Activated CD4-positive, alpha-beta T cell treated with anti-CD3 and anti-CD28 coated beads, Interleukin-2, amount 50 U/mL, for 48 hours (primary cell): ENCODE data around the gene ANAPC2.

Source experiments
- DNase-seq, 2 experiments: peaks; one replicate each; pipeline ENCODE4 v3.0.0-alpha.2; 2020

Gene ANAPC2

GRCh38 chr9:137172901-137173795, 15.2 kb downstream of the ANAPC2 start:
- no peak for DNase-seq

- no peak for DNase-seq
Observed at GRCh38 chr9:137171149-137171900, 17.0 kb downstream of the ANAPC2 start.

GRCh38 chr9:137170486-137171148, 17.7 kb downstream of the ANAPC2 start:
- DNase-seq: no peak

GRCh38 chr9:137169896-137170358, 18.4 kb downstream of the ANAPC2 start, which contains the start of gene LRRC26:
LRRC26 (minus strand) TSS chr9:137170051; CDS start chr9:137169943, 108 bp downstream.
- DNase-seq: no peak

DNA sequence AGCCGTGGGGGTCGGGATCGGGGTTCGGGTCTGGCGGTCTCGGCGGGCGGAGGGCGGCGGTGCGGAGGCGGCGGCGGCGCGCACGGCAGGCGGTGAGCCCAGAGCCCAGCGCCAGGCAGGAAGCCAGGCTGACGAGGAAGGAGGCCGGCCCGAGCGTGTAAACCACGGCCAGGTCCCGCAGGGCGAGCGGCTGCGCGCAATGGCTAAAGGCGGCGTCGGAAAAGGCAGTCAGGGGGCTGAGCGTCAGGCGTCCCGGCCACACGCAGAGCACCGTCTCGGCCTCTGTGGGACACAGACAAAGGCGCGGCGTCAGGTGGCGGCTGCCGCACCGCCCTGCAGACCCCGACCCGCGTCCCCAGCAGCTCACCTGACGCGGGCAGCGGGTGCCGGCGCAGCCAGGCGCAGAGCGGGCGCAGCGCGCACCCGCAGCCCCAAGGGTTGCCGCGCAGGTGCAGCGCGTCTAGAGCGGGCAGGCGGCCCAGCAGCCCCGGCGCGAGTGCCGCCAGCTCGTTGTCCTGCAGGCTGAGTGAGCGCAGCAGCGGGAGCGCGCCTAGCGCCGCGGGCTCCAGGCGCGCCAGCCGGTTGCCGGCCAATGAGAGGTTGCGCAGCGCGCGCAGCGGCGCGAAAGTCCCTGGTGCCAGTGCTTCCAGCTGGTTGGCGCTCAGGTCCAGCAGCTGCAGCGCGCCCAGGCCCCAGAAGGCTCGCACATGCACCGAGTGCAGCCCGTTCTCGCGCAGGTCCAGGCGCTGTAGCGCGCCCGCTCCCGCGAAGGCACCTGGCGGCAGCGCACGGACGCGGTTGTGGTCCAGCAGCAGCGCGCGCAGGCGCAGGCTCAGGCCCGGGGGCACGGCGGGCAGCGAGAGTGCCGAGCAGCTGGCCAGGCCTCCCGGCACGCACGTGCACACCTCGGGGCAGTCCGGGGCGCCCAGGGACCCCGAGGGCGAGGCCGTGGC, 19.2 kb downstream of the ANAPC2 start:
- peak in 1 of 2 experiments; percentile 39 for DNase-seq

GRCh38 chr9:137168573-137168903, 19.8 kb downstream of the ANAPC2 start:
- DNase-seq: peak in 1 of 2 experiments; percentile 30

DNA sequence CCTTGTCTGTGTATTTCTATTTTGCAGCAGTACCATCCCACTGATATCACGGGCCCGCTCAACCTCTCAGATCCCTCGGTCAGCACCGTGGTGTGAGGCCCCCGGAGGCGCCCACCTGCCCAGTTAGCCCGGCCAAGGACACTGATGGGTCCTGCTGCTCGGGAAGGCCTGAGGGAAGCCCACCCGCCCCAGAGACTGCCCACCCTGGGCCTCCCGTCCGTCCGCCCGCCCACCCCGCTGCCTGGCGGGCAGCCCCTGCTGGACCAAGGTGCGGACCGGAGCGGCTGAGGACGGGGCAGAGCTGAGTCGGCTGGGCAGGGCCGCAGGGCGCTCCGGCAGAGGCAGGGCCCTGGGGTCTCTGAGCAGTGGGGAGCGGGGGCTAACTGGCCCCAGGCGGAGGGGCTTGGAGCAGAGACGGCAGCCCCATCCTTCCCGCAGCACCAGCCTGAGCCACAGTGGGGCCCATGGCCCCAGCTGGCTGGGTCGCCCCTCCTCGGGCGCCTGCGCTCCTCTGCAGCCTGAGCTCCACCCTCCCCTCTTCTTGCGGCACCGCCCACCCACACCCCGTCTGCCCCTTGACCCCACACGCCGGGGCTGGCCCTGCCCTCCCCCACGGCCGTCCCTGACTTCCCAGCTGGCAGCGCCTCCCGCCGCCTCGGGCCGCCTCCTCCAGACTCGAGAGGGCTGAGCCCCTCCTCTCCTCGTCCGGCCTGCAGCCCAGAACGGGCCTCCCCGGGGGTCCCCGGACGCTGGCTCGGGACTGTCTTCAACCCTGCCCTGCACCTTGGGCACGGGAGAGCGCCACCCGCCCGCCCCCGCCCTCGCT, 20.4 kb downstream of the ANAPC2 start:
- DNase-seq: no peak

- DNase-seq: no peak
Observed at GRCh38 chr9:137167277-137167746, 21.0 kb downstream of the ANAPC2 start.

- no peak for DNase-seq
Observed at GRCh38 chr9:137166380-137167229, 21.8 kb downstream of the ANAPC2 start.

DNA sequence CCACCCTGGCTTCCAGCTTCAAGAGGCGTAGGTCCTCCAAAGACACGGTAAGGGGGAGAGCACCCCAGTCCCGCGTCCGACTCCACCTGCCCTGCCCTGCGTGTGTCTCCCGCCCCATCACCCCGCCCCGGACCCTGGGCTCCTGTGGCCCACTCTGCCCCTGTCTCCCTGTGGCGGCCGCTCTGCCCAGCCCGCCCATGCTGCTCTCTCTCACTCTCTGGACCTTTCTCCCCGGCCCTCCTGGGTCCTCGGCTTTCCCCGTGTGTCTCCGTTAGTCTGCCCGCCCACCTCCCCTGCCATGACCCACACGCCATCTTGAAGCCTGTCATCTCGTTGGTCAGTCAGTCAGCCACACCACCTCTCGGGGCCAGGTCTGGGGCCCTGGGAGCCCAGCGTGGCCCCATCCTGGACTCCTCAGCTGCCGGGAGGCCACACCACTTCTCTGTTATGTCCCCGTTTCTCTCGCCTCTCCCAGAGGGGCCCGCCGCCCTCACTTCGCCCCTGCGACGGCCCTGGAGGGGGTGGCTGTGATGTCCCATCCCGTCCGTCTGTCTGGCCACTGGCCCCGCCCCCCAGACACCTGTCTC, 23.0 kb downstream of the ANAPC2 start:
- DNase-seq: no peak

DNA sequence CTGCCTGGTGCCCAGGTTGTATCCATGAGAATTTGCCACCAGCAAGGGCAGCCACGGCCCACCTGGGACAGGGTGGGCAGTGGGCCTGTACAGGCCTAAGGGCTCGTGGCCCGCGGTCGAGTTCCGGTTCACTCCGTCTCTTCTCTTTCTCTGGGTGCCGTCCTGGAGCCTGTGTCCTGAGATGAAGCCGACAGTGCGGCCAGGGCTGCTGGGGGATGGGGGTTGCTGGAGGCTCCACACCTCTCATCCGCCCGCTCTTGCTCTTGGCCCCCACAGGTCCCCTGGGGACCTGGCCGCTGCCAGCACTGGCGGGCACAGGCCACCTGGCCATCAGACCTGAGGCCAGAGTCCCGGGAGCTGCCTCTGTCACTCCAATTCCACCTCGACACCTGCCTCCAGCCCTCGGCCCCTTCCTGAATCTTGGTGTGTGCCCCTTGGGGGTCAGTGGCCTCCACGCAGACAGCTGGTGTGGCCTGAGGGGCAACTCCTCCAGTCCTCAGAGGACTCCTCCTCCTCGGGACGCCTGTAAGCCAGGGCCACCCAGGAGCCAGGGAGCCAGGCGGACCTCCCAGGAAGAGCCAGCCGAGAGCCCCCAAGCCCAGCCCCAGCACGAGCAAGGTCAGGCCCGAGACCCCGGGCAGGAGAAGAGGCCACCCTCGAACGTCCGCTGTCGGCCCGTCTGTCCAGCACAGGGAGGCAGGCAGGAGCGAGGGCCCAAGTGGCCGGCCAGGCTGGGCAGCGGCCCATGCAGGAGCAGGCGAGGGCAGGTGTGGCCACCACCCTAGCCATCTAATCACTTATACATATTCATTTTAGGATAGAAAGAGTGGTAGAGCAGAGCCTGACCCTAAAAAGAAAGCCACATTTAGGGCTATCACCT, 23.8 kb downstream of the ANAPC2 start:
- DNase-seq: no peak

- DNase-seq: no peak
Observed at GRCh38 chr9:137163805-137164204, 24.6 kb downstream of the ANAPC2 start.

DNA sequence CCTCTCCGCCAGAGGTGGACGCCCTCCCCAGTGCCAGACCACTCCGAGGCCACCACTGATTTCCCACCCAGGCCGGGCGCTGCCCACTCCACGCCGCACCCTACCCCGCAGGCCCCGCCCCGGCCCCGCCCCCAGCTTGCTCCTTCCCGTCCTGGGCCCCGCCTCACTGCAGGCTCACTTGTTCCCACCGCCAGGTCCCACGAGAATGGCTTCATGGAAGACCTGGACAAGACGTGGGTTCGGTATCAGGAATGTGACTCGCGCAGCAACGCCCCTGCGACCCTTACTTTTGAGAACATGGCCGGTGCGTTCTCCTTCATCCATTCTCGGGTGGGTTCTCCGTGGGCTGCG, 25.0 kb downstream of the ANAPC2 start:
- DNase-seq: no peak

- DNase-seq: no peak
Observed at GRCh38 chr9:137162505-137163364, 25.6 kb downstream of the ANAPC2 start.

GRCh38 chr9:137161558-137162486, 26.5 kb downstream of the ANAPC2 start:
- no peak for DNase-seq

DNA sequence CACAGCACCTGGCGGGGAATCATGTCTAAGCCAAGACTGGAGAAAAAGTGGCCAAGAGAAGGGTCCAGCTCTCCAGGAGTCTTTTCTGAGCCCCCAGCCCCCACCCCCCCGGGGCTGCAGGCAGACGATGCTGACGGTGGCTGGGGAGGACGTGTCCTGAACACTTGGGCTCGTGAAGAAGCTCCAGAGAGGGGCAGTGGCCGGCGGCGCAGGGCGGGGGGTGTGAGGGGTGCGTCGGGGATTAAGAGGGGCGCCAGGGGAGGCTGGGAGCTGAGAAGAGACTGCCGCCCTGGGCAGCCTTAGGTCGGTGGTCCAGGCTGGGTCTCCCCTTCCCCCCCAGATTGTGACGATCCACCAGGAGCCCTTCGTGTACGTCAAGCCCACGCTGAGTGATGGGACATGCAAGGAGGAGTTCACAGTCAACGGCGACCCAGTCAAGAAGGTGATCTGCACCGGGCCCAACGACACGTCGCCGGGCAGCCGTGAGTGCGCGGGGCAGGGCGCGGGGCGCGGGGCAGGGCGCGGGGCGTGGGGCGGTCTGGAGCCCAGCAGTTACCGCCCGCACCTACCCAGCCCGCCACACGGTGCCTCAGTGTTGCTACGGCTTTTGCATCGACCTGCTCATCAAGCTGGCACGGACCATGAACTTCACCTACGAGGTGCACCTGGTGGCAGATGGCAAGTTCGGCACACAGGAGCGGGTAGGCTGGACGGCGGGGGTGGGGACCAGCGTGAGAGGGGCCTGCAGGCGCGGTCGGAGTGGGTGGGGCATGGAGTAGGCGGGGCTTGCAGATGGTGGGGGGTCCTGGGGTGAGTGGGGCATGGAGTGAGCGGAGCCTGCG, 27.4 kb downstream of the ANAPC2 start:
- DNase-seq: no peak
